Activated T-cell treated with anti-CD3 and anti-CD28 coated beads, Interleukin-2, amount 50 U/mL, for 48 hours (primary cell): ENCODE data around the gene DBN1.

ENCODE experiments used
- DNase-seq, 2 experiments: peaks; one replicate each; pipeline ENCODE4 v3.0.0-alpha.2; 2020

DBN1 gene

GRCh38 chr5:177440990-177441780 is 32.2 kb downstream of the DBN1 start:
- DNase-seq = no peak

GRCh38 chr5:177440211-177440989 is 33.0 kb downstream of the DBN1 start:
- peak in 1 of 2 experiments; percentile 65 for DNase-seq

GRCh38 chr5:177439518-177440053 is 33.8 kb downstream of the DBN1 start:
- no peak for DNase-seq

GRCh38 chr5:177438468-177438867 is 35.0 kb downstream of the DBN1 start:
- DNase-seq = peak in 1 of 2 experiments; percentile 25

GRCh38 chr5:177437623-177438022 is 35.8 kb downstream of the DBN1 start:
- DNase-seq = no peak

- no peak for DNase-seq
Measured at GRCh38 chr5:177435847-177436536, 37.4 kb downstream of the DBN1 start.

- peak in 1 of 2 experiments; percentile 25 for DNase-seq
Measured at GRCh38 chr5:177434942-177435738, 38.3 kb downstream of the DBN1 start.

GRCh38 chr5:177434437-177434836 is 39.0 kb downstream of the DBN1 start:
- DNase-seq = peak; percentile 75 to 78

- DNase-seq = no peak
Measured at GRCh38 chr5:177433658-177434217, 39.7 kb downstream of the DBN1 start.

GRCh38 chr5:177432839-177433657 is 40.4 kb downstream of the DBN1 start:
- DNase-seq = peak in 1 of 2 experiments; percentile 27

- peak in 1 of 2 experiments; percentile 77 for DNase-seq
Measured at GRCh38 chr5:177432143-177432838, 41.1 kb downstream of the DBN1 start.

- DNase-seq = peak; percentile 85 to 89
Measured at GRCh38 chr5:177431317-177432142, 41.9 kb downstream of the DBN1 start.

- DNase-seq = no peak
Measured at GRCh38 chr5:177430972-177431316, 42.5 kb downstream of the DBN1 start.

GRCh38 chr5:177430140-177430951 is 43.1 kb downstream of the DBN1 start:
- DNase-seq = peak; percentile 53 to 54

- DNase-seq = peak; percentile 90 to 91
Measured at GRCh38 chr5:177429248-177430040, 44.0 kb downstream of the DBN1 start.

GRCh38 chr5:177428574-177429217 is 44.7 kb downstream of the DBN1 start:
- peak; percentile 45 to 60 for DNase-seq

- DNase-seq = peak; percentile 77 to 80
Measured at GRCh38 chr5:177427919-177428573, 45.4 kb downstream of the DBN1 start.
